CD4-positive, alpha-beta T cell treated with Interleukin-12 subunit alpha and Interleukin-12 subunit beta, for 1 hour (primary cell): ENCODE results near the gene SLC22A14.
"Not testable (repeated sequence)": the region's sequence is repeated elsewhere in the genome, so short reads cannot be mapped to it uniquely, and the experiment has no call there.

Experiments used
- DNase-seq: peaks from one replicate; pipeline ENCODE4 v3.0.0-alpha.2; 2020

Gene SLC22A14

DNA sequence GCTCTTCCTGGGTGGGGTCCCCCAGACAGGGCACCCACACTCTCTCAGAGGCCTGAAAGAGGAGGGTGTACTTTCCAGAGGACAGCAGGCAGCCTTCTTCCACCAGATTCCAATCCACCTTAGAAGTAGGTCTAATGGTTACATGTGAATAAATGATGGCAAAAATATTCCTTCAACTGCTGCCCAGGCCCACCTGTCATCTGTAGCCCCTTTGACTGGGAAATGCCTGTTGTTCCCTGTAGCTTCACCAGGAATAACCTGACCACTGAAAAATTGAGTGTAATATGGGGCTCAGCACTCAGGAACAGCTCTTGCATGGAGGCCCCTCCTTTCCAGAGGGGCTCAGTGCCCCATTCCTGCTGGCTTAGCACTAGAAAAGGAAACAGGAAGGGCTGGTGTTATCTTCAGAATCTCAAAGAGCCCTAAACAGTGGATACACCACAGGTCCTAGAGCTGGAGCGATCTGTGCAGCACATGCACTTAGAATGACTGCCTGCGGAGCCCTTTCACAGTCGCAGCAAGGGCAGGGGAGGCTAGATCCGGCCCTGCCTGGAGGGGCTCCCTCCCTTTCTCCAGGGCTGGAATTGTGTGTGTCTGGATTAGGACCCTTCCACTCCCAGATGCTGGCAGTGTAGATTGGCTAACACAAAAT lies 32.1 kb downstream of the SLC22A14 start:
- DNase-seq = no peak

DNA sequence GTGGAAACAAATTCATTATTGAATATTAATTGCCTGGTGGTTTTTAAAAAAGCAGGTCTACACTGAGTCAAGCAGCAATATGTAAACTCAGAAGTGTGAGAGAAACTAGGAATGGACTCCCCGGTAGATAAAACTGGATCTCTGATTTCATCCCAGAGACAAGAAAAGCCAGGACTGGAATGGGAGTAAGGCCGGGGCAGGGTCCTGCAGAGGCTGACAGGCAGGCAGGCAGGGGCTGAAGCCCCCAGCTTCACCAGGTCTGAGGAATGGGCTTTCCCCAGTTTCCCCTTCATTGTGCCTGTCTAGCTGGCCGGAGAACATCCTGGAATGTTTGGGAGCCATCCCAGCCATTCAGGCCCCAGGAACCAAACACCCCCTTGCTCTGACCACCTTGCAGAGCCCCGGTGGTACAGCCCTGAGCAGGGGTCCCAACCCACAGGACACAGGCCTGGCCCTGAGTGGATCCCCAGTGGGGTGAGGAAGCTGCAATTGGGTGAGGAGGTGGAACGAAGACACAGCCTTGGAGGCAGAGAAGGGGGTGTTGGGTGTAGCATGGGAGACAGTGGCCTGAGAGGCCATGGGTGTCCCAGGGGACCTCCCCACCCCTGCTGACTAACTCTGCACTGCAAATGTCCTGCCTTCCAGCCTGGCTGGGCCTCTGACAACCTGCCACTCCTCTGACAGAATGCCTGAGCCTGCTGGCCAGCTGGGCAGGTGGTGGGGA lies 32.8 kb downstream of the SLC22A14 start:
- no peak for DNase-seq

DNA sequence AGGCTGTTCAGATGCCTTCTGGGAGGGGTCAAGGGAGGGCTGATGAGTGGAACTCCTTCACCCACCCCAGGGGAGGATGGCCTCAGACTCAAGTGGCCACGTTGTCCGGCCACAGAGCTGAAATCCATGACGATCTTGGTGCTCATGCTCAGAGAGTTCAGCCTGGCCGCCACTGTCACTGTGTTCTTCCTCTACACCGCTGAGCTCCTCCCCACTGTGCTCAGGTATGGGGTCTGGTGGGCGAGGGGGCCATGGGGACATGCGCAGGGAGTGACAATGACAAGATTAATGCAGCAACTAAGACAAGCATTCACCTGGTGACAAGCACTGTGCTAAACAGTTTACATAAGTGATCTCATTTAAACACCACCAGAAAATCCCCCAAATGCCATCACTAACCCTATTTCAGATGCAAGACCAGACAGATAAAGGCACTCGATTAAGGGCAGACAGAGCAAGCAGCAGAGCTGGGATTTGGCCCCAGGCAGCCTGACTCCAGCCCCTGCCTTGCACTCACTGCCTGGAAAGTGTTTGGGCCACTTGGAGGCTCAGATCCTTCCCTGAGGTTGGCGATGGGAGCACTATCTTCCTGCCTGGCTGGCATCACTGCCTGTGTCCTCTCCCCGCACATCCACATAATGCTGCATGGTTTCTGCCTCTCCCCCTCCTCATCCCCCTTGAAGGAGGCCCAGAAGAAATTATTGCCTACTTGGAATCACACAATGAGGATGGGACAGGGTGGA lies 33.6 kb downstream of the SLC22A14 start:
- no peak for DNase-seq

- DNase-seq = no peak
Observed at GRCh38 chr3:38316356-38317191, 34.5 kb downstream of the SLC22A14 start.

- no peak for DNase-seq
Observed at GRCh38 chr3:38317192-38317759, 35.2 kb downstream of the SLC22A14 start.

DNA sequence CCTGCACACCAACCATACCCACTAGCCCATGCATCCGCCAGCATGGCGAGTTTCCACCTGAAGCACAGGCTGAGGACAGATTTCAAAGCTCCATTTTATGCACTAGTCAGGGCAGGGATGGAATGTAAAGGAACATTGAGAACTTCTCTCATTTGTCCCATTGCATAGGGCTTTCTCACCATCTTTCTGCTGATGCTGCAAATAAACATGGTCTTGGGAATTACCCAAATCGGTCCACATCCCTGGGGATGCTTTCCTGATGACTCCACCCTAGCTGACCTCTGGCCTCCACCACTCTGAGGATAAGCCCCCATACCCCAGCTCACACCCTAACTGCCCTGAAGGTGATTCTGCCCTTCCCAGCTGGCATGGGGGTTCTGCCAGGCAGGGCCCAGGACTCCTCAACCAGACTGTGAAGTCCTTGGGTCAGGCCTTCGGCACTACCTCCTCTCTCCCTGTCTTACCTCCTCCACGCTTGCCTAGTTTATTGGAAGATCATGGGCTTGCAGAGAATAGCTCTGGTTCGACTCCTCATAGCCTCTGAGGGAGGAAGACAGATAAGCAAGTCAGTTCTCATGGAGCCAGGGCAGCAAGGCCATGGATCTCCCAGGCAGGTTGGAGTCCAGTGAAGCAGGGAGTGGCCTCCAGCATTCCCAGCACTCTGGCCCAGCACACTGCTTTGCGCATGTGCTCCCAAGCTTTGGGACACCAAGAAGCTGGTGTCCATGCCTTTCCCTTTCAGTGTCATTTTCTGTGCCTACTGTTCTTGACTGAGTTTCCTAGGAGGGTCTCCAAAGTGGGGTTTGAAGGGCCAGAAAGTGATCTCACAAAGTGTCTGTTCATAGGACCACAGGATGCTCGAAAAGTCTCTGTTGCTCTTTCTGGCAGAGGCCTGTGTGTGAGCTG lies 36.9 kb downstream of the SLC22A14 start:
- no peak for DNase-seq

DNA sequence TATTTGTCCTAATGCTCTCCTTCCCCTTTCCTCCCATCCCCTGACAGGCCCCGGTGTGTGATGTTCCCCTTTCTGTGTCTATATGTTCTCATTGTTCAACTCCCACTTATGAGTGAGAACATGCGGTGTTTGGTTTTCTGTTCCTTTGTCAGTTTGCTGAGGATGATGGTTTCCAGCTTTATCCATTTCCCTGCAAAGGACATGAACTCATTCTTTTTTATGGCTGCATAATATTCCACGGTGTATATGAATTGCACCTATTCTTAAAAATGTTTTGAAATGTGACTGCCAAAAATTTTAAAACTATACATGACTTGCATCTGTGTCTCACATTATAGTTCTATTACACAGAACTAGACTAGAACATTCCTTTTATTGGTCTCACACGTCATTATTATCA lies 38.5 kb downstream of the SLC22A14 start:
- DNase-seq = not testable (repeated sequence)

DNA sequence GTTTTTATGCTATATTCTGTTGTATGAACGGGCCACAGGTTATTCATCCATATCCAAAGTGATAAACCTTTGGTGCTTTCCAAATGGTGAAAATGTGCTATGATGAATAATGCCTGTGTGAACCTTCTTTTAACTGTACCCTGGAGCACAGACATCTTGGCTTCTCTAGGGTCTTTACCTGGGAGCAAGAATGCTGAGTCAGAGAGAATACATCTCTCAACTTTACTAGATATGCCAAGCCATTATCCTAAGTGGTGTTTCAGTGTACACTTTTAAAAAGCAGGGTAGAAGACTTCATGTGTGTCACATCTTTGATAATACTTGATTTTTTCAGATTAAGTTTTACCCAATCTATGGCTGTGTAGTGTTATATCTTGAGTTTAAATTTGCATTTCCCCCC lies 41.0 kb downstream of the SLC22A14 start:
- no peak for DNase-seq

GRCh38 chr3:38325256-38325655 lies 43.2 kb downstream of the SLC22A14 start:
- DNase-seq = no peak

DNA sequence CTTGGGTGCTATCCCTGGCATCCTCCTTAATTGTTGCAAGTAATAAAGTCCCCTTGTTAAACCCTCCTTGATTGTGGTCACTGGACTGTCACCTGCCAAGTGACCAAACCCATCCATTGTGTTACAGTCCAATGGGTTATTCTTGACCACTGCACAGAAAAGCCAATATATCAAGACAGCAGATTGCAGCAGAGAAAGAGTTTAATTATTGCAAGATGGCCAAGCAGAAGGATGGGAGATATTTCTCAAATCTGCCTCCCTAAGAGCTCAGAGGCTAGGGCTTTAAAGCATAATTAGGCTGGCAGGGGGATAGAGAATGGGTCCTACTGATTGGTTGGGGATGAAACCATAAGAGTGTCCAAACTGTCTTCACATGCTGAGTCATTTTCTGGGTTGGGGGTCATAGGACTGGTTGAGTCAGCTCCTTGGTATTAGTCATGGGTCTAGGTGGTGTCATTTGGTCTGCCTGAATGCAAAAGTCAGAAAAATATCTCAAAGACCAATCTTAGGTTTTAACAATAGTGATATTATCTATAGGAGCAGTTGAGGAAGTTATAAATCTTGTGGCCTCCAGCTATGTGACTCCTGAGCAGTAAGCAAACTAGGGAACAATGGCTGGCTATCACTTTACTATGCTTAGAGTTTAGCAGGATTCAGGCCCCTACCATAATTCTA lies 45.4 kb downstream of the SLC22A14 start:
- no peak for DNase-seq

DNA sequence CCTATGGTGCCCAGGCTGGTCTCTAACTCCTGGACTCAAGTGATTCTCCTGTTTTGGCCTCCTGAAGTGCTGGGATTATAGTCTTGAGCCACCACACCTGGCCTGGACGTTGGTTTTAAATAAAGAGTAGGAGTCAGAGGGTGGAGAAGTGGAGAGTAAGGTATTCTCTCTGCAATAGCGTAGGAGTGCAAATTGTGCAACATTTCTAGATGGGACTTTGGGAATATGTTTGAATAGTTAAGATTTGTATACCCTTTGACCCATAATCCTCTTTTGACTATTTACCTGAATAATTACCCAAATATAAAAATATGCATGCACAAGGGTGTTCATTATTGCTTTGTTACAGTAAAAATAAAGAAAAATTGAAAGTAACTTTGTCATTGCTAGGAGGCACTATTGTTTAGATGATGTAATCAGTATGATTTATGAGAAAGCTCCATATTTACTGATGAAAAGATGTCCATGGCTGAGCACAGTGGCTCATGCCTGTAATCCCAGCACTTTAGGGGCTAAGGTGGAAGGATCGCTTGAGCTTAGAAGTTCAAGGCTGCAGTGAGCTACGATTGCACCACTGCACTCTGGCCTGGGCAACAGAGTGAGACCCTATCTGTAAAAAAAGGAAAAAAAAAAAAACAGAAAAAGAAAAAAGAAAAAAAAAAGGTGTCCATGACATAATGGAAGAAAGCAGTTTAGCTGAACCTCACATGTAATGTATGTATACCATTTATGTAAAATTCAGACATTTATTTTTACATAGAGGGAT lies 49.3 kb downstream of the SLC22A14 start:
- no peak for DNase-seq

DNA sequence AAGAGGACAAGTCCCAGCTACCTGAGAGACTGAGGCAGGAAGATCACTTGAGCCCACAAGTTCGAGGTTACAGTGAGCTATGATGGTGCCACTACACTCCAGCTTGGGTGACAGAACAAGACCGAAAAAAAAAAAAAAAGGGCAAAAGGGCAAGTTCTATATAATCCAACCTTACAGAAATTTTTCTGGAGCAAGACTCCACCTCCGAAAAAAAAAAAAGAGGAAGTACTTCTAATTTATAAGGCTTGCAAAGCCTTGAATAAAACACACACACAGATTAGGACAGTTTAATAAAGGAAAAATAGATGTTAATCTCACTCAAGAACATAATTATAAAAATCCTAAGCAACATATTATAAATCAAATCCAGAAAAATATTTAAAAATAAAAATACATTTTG lies 50.1 kb downstream of the SLC22A14 start:
- no peak for DNase-seq

DNA sequence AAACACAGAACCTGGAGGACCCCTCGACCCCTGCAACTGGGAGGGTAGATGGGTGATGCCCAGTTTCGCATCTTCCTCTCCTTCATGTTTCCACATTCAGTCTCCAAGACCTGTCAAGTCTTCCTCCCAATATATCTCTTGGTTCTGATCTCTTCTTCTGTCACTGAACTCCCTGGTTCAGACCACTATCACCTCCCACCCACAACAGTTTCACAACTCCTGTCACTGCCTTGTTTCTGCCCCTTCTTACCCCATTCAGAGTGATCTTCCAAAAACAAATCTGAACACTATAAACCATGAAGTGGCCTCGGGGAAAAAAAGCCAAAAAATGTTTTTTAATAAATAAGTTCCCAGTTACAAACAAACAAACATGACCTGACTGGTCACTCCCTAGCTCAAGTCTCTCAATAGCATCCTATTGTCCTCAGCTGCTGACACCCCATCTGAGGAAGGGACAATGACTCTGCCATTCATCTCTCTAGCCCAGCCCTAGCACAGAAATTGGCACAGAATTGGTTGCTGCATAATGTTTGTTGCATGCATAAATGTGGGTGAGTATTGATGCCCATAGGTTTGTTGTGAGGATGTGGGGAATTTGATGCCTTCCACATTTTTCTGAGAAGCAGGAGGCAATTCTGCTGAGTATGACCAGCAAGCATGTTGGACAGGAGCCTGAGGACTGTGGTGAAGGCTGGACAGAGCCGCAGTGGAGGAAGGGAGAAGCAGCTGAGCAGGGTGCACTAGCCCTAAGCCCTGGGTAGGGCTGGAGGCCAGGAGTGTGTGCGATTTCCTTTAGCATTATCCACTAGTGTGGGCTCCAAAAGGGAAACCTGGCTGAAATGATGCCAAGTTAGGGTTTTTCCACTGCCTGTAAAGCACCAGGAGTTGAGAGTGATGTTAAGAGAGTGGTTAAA lies 52.3 kb downstream of the SLC22A14 start:
- no peak for DNase-seq

DNA sequence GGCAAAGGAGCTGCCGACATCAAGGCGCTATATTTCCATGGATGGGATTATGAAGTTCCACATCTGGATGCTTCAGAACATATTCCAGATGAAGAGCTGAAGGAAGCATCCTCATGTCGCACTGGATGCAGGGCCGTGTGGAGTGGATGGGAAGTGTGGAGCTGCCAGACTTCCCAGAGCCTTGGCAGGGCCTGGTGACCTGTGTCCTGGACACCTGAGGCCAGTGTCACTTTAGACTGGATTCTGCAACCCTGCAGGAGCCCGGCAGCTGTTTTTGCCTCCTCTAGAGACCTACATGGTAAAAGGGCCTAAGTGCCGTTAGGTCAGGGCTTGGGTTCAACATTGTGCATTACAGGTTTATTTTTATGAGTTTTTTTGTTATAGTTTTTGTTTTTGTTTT lies 53.2 kb downstream of the SLC22A14 start:
- no peak for DNase-seq

GRCh38 chr3:38337703-38338102 lies 55.6 kb downstream of the SLC22A14 start:
- DNase-seq = no peak

DNA sequence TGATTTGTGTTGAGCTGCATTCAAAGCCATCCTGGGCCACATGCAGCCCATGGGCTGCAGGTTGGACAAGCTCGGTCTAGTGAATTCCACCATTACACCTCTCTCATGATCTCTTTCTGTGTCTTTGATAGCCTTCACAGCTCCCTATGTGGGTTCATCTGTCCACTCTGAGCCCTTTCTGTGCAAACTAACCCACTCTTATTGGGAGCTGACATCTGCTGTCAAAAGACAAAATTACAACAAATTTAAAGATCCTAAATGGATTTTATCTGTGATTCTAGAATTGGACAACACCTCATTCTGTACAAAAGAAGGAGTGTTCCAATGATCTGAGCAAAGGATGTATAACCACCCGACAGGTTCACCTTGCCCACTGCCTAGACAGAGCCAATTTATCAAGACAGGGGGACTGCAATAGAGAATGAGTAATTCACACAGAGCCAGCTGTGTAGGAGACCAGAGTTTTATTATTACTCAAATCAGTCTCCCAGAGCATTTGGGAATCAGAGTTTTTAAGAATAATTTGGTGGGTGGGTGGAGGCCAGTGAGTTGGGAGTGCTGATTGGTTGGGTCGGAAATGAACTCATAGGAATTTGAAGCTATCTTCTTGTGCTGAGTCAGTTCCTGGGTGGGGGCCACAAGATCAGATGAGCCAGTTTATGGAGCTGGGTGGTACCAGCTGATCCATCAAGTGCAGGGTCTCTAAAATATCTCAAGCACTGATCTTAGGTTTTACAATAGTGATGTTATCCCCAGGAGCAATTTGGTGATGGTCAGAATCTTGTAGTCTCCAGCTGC lies 61.9 kb downstream of the SLC22A14 start:
- DNase-seq = no peak

DNA sequence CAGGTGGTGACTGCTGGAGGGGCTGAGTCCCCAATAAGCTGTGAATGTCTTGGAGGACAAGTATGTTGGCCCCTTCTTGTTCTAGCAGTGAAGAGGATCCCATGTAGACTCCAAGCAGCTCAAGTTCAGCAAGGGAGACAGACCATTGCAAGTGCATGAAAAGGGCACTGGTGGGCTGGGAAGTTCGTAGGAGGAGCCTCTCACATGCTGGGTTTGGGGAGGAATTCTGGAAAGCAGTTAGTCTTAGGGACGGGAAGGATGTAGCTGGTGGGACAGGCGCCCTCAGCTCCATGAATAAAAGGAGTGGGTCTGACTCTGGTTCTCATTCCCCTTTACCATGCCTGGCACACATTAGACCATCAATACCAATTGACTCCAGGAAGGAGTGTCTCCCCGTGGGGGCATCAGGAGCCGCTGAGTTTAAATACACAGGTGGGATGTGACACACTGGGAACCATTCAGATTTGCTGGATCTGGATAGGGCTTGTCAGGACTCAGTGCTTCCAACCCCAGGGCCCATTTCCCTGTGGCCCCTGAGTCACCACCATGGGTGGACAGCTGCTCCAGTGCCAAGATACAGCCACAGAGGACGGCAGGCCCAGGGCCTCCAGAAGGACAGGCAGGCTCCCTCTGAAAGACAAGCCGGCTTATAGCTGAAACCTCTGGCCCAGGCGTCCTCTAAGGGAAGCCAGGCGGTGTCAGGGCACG lies 63.9 kb downstream of the SLC22A14 start:
- DNase-seq = no peak
